ENCODE results near the gene ANKRD34B.

DNA sequence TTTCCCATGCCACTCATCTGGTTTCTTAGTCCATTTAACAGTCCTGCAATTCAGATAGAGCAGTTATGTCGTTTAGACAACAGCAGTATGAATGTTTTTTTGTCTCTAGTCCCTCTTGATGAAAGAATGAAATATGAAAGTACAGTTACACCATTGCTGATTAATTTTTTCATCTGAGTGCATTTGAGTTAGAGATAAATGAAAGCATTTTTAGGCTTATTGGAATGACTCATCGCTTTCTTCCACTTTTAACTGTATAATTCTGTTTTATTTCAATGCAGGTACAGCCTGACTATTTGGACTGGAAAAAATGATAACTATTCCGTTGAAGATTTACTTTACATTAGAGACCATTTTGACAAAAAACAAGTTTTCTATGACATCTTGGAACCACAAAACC lies 28.7 kb downstream of the ANKRD34B start:
- TF ChIP-seq, protein P1, sequence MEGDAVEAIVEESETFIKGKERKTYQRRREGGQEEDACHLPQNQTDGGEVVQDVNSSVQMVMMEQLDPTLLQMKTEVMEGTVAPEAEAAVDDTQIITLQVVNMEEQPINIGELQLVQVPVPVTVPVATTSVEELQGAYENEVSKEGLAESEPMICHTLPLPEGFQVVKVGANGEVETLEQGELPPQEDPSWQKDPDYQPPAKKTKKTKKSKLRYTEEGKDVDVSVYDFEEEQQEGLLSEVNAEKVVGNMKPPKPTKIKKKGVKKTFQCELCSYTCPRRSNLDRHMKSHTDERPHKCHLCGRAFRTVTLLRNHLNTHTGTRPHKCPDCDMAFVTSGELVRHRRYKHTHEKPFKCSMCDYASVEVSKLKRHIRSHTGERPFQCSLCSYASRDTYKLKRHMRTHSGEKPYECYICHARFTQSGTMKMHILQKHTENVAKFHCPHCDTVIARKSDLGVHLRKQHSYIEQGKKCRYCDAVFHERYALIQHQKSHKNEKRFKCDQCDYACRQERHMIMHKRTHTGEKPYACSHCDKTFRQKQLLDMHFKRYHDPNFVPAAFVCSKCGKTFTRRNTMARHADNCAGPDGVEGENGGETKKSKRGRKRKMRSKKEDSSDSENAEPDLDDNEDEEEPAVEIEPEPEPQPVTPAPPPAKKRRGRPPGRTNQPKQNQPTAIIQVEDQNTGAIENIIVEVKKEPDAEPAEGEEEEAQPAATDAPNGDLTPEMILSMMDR (IDR thresholded peaks at IDR 0.05) = no peak
- TF ChIP-seq POLR2AphosphoS5 (IDR thresholded peaks at IDR 0.05; ENCODE audit: low read depth, low read length) (no peak), SIN3A (IDR thresholded peaks at IDR 0.05; ENCODE audit: borderline replicate concordance, insufficient read depth, low read depth, low read length) (no peak)
- TF ChIP-seq, protein P2, sequence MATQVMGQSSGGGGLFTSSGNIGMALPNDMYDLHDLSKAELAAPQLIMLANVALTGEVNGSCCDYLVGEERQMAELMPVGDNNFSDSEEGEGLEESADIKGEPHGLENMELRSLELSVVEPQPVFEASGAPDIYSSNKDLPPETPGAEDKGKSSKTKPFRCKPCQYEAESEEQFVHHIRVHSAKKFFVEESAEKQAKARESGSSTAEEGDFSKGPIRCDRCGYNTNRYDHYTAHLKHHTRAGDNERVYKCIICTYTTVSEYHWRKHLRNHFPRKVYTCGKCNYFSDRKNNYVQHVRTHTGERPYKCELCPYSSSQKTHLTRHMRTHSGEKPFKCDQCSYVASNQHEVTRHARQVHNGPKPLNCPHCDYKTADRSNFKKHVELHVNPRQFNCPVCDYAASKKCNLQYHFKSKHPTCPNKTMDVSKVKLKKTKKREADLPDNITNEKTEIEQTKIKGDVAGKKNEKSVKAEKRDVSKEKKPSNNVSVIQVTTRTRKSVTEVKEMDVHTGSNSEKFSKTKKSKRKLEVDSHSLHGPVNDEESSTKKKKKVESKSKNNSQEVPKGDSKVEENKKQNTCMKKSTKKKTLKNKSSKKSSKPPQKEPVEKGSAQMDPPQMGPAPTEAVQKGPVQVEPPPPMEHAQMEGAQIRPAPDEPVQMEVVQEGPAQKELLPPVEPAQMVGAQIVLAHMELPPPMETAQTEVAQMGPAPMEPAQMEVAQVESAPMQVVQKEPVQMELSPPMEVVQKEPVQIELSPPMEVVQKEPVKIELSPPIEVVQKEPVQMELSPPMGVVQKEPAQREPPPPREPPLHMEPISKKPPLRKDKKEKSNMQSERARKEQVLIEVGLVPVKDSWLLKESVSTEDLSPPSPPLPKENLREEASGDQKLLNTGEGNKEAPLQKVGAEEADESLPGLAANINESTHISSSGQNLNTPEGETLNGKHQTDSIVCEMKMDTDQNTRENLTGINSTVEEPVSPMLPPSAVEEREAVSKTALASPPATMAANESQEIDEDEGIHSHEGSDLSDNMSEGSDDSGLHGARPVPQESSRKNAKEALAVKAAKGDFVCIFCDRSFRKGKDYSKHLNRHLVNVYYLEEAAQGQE (IDR thresholded peaks at IDR 0.05; ENCODE audit: insufficient read depth in 1 of 2, low read depth in 2 of 2, low read length in 1 of 2) = no peak

All from Panc1 (cell line).